T-helper 22 cell (primary cell): ENCODE results near the gene INHA.

ENCODE experiments used
- DNase-seq: peaks from one replicate; pipeline ENCODE4 v3.0.0-alpha.2; 2020; ENCODE audit warnings: low read depth

INHA gene

DNA sequence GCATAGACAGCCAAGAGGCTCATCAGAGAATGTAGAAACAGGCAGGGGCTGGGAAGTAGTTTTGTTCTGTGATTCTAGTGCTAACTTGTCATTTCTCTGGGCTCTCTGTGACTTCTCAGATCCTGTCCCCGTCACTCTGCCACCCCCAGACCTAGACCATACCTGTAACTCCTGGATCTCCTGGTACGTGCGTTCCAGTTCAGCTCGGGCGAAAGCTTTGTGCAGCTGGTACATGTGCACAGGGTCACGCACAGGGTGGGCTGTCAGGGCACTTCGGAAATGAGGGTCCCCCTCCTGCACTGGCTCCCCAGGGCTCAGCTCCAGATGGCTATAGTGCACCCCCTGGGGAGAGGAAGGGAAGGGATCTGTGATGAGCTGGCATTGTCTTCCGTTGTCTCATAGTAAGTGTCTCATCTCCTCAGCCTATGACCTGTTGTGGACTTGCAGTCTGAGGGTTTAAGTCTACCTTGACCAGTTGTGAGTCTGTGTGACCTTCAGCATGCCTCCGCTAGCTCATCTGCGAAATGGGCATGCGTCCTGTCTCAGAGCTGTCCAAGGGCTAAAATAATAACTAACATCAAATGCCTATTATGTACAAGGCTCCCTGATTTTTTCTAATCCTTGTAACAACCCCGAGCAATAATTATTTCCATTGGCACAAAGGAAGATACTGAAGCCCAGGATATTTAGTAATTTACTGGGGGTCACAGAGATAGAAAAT, 31.2 kb upstream of the INHA start:
- DNase-seq, result no peak

GRCh38 chr2:219541611-219542180, 30.4 kb upstream of the INHA start:
- DNase-seq, result peak; percentile 69

GRCh38 chr2:219542931-219543595, 29.0 kb upstream of the INHA start:
- DNase-seq, result no peak

- peak; percentile 90 for DNase-seq
Measured at GRCh38 chr2:219543596-219544358, 28.3 kb upstream of the INHA start, which contains the start of the genes CHPF and TMEM198. Gene CHPF (minus strand): TSS chr2:219543809. CDS start chr2:219543538, 271 bp downstream. Gene TMEM198 (plus strand): TSS chr2:219544028. CDS start chr2:219544728, 700 bp downstream.

- DNase-seq, result no peak
Measured at GRCh38 chr2:219544567-219544966, 27.5 kb upstream of the INHA start.

- no peak for DNase-seq
Measured at GRCh38 chr2:219545295-219545942, 26.7 kb upstream of the INHA start.

GRCh38 chr2:219545943-219546352, 26.2 kb upstream of the INHA start:
- DNase-seq, result no peak

DNA sequence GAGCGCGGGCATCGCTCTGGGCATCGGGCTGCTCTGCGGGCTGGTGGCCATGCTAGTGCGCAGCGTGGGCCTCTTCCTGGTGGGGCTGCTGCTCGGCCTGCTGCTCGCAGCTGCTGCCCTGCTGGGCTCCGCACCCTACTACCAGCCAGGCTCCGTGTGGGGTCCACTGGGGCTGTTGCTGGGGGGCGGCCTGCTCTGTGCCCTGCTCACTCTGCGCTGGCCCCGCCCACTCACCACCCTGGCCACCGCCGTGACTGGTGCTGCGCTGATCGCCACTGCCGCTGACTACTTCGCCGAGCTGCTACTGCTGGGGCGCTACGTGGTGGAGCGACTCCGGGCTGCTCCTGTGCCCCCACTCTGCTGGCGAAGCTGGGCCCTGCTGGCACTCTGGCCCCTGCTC, 24.5 kb upstream of the INHA start:
- DNase-seq, result no peak

GRCh38 chr2:219548990-219549389, 23.1 kb upstream of the INHA start:
- DNase-seq, result no peak

- DNase-seq, result no peak
Measured at GRCh38 chr2:219549619-219550018, 22.5 kb upstream of the INHA start.

GRCh38 chr2:219551441-219552381, 20.4 kb upstream of the INHA start:
- no peak for DNase-seq

DNA sequence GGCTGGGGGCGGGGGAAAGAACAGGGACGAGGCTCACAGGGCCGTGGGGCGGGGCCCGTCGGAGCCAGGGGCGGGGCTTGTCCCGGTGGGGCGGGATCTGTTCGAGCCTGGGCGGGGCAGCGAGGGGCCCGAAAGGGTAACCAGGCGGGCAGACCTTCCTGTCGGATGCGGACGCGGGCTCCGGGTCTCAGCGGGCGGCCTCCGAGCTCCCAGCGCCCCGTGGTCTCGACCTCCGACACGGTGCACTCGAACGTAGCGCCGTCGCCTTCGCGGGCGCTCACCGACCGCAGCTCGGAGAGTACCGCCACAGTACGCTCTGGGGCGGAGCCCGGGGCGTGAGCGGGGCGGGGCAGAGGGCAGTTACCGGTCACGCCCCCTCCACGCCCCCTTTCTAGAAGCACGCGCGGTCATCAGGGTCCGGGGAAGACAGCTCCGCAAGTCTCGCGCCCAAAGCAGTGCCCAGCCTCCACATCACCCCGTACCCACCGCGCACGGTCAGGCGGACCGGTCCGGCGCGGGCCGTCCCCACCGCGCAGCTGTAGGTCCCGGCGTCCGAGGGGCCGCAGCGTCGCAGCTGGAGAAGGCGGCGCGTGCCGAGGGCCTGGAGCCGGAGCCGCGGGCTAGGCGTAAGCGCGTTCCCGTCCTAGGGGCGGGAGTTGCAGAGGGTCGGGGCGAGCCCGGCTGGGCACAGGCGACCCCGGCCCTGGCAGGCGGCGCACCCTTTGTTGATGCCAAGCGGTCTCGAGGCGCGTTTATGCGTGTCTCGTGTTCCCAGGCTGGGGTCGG, 19.5 kb upstream of the INHA start:
- DNase-seq, result peak; percentile 55

GRCh38 chr2:219553168-219553417, 19.0 kb upstream of the INHA start:
- no peak for DNase-seq

DNA sequence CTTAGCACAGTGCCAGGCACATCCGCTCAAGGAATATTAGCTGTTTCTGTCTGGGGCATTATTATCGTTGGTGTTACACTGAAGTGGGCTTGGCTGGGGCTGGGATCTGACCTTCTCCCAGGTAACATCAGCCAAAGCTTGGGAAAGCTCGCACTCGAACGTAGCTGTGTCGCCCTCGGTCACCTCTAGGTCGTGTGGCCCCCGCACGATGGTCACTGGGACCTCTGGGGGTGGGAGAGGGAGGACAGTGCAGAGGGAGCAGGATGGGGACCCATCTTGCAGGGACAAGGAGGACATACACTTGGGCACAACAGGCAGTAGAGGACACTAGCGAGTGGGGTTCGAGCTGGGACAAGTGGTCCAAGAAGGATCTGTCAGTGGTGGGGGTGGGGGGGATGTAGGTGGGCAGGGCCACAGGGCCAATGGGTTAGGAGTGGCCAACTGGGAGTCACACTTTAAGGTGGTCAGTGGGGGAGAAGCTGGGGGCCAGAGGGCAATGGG, 18.6 kb upstream of the INHA start:
- no peak for DNase-seq

DNA sequence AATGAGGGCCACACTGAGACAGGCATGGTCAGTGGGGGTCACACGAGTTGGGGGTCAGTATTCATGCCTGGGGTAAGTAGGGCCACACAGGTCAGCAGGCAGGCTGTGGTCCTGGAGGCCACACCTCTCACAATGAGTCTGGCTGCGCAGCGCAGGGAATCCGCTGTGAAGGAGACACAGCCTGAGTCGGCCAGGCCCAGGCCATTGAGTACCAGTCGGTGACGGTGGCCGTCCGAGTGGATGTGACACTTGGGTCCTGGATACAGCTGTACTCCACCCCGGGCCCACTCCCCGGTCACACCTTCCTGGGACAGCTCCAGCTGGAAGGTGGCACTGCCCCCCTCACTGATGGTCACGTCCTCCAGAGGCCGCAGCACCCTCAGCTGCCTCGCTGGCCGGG, 17.8 kb upstream of the INHA start:
- DNase-seq, result no peak

- DNase-seq, result no peak
Measured at GRCh38 chr2:219555956-219556355, 16.2 kb upstream of the INHA start.

- DNase-seq, result no peak
Measured at GRCh38 chr2:219556413-219556812, 15.7 kb upstream of the INHA start.

- no peak for DNase-seq
Measured at GRCh38 chr2:219557320-219557719, 14.8 kb upstream of the INHA start.

- no peak for DNase-seq
Measured at GRCh38 chr2:219557791-219558785, 14.0 kb upstream of the INHA start.
